ENCODE data around the gene RWDD4.

The RWDD4 gene

GRCh38 chr4:183601381-183601780, 57.6 kb downstream of the RWDD4 start:
- TF ChIP-seq CTCF (conservative IDR thresholded peaks at IDR 0.05), result 0 out of 2 replicates have a peak, but pooled peaks have one; percentile 10
- H3K27ac ChIP-seq, result no peak overlapping the region

GRCh38 chr4:183600189-183600685, 58.7 kb downstream of the RWDD4 start:
- H3K27ac ChIP-seq, result no peak overlapping the region
- peak; percentile 70 for TF ChIP-seq CTCF (conservative IDR thresholded peaks at IDR 0.05)

GRCh38 chr4:183599690-183600089, 59.3 kb downstream of the RWDD4 start:
- no peak for TF ChIP-seq CTCF (conservative IDR thresholded peaks at IDR 0.05)
- H3K27ac ChIP-seq, result no peak overlapping the region

- TF ChIP-seq CTCF (conservative IDR thresholded peaks at IDR 0.05), result no peak
- H3K27ac ChIP-seq, result no peak overlapping the region
Measured at GRCh38 chr4:183599284-183599683, 59.7 kb downstream of the RWDD4 start.

- peak overlapping the region; percentile 72 for H3K27ac ChIP-seq
- TF ChIP-seq CTCF (conservative IDR thresholded peaks at IDR 0.05), result no peak
Measured at GRCh38 chr4:183596067-183596757, 62.8 kb downstream of the RWDD4 start.

- no peak for TF ChIP-seq CTCF (conservative IDR thresholded peaks at IDR 0.05)
- peak overlapping the region; percentile 72 for H3K27ac ChIP-seq
Measured at GRCh38 chr4:183594823-183595222, 64.2 kb downstream of the RWDD4 start.

- no peak for TF ChIP-seq CTCF (conservative IDR thresholded peaks at IDR 0.05)
- H3K27ac ChIP-seq, result no peak overlapping the region
Measured at GRCh38 chr4:183591301-183591700, 67.7 kb downstream of the RWDD4 start.

Data from VCaP (cell line).